KBM-7 (cell line): ENCODE results near the gene CPN2.

ENCODE experiments used
- DNase-seq: peaks from one replicate; pipeline ENCODE4 v3.0.0-alpha.2; 2015
- in situ Hi-C: fragments of 300-500 bp; cut with MboI; formaldehyde crosslinking; loops from 2 replicates; pipeline ENCODE4 v1.14.3; 2020; ENCODE audit warnings: low sequenced_read_pairs, low pct_unique_long_range_greater_than_20kb, mixed read lengths

CPN2 gene

DNA sequence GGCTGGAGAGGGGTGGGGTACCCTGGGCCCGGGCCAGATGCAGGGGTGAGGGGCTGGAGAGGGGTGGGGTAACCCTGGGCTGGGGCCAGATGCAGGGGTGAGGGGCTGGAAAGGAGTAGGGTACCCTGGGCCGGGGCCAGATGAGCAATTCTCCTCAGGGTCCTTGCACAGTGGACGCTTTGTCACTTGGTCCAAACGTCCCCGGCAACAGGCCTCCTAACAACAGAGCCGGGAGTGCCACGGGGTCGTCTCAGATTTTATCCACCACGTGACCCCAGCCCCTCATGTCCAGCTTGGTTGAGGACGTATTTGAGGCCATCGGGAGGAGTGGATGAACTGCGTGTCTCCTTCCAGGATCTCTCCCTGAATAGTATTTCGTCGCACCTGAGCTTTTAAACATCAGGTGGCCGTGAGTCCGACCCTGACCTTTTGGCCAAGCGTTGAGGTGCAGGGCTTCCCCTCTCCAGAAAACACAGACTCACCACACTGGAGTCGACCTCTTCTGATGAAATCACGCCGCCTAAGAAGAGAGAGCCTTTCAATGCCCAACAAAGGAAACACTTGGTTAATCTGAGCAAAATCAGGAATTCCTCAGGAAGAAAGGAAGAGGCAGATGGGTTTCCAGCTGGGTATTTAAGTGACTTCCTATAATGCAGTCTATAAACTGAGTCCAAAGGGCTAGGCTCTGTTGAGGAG, 31.2 kb upstream of the CPN2 start:
- no peak for DNase-seq
- in situ Hi-C loops = no loop called here

DNA sequence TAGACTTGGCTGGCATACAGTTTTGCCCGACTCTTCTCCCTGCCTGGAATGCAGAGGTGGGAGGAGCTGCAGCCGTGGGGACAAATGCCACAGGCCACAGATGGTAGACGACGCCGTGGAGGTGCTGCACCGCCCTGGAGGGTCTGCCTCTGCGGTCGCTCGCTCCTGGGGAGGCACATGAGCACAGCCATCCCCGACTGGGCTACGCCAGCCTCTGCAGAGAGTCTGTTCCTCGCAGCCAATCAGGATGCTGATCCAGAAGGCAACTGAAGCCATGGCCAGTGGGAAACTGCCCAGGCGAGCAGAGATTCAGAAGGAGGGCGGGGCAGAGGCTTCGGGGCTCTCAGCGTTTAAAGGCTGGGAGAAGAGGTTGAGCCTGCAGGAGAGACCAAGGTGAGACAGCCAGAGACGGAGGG, 30.3 kb upstream of the CPN2 start:
- in situ Hi-C loops = no loop called here
- DNase-seq = no peak

DNA sequence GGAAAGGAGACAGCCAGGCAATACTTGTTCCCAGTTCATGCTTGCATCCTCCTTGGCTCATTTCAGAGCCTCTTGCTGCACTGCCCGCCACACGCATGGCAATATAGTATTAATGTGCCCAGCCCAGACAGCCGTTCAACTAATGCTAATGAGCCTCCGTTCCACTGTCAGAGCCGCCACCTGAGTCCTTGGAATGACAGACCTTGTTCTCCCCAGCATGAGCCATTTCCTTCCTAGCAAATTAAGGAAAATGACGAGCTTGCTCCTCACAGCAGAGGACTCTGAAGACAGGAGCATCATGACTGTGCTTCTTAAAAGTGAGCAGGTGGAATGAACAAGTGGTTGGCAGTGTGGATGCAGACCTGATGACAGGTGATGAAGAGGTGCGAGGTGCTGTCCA, 29.2 kb upstream of the CPN2 start:
- DNase-seq = no peak
- in situ Hi-C loops = no loop called here

DNA sequence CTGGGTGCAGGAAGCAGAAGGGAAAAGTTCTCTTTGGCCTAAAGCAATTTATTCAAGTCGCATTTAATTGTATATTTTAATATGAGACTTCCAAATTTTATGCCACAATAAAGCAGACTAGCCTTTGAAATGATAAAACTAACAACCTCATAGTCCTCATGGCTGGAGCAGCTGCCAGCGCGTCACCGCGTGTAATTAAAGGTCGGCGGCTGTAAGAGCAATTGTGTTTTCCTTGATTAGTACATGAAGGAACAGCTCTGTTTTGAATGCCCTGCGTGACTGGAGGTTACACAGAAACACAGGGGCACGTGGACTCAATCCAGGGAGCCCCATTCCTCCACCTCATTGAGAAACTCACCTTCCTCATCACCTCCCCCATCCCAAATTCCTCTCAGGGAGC, 28.5 kb upstream of the CPN2 start:
- in situ Hi-C loops = no loop called here
- no peak for DNase-seq

DNA sequence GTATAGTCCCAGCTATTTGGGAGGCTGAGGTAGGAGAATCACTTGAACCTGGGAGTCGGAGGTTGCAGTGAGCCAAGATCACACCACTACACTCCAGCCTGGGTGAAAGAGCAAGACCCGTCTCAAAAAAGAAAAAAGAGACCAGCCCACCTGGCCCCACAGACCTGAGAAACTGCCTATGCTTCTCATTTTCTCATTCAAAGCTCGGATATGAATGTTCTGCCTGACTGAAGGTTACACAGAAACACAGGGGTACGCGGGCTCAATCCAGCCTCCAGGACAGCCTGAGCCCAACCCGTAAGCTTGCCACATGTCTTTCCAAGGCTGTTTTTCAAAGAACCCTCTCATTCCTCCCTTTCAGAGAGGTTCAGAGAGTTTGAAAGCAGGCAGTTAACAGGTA, 28.1 kb upstream of the CPN2 start:
- in situ Hi-C loops = no loop called here

DNA sequence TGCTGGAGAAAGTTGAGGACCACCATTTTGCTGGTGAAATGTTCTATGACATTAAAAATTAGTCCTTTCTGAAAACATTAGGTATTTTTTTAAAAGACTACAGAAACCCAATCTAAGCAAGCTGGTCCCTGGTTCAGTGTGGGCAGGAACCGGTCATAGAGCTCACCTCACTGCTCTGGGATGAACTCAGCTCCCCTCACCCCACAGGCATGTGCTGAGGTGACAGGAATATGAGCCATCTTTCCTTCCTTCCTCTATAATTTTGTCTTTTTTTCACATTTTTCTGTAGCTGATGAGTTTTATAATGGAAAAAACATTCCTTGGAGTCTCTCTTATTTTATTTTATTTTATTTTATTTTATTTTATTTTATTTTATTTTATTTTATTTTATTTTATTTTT, 26.6 kb upstream of the CPN2 start:
- in situ Hi-C loops = no loop called here
- no peak for DNase-seq

More for the DNA sequence above, 28.1 kb upstream of the CPN2 start:
- no peak for DNase-seq

DNA sequence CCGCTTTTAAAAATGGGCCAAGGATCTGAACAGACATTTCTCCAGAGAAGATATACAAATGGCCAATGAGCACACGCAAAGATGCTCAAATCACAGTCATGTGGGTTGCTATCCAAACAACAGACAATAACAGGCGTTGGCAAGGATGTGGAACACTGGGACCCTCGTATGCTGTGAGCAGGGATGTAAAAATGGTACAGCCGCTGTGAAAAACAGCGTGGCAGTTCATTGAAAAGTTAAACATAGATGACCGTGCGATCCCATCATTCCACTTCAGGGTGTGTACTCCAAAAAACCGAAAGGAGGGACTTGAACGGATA, 25.1 kb upstream of the CPN2 start:
- in situ Hi-C loops = no loop called here

DNA sequence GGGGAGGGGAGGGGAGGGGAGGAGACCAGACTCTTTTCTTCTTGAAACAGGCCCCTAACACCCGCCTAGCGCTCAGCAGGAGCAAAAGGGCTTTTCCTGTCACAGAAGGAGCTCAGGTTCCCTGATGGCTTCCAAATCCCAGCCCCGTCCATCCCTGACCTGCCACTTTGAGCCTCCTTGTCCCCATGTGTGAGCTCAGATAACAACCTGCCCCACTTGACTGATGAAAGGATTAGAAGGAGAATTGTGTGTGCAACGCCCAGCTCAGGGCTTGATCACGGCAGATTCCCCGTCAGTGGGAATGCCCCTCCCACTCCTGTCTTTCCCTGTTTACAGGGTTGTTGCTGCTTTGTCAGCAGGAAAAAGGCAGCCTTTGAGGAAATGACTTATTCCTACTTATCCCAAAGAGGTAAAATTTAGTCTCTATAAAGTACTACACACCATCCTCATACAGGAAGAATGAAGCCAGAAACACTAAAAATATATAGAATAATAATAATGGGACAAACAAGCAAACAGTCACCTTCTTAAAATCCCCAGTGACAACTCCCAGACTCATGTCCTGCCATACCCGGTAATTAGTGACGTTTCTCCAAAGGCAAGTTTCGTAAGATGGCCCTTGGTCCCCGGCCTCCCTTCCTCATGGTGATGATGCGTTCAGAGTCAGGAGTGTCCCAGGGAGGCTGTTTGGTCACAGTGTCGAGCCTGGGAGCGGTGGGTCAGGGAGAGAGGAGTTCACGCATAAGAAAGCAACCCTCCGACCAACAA, 24.5 kb upstream of the CPN2 start:
- DNase-seq = no peak
- in situ Hi-C loops = no loop called here

More for the DNA sequence above, 25.1 kb upstream of the CPN2 start:
- DNase-seq = no peak

DNA sequence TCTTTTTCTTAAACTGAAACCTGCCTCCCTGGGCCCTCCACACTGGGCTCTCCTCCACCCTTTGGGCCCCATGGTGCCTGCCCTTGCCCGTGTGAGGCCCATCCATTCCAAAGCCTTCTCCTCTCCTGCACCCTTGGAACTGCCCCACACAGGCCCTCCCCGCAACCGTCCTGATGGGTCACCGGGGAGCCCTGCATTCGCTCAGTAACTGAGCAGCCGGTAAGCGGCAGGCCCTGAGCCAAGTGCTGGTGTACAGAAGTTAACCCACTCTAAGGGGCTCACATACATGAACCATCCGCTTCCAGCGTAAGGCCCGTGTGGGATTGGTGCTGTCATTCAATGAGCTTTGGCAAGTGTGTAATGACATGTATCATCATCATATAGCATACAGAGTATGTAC, 23.8 kb upstream of the CPN2 start:
- in situ Hi-C loops = no loop called here
- DNase-seq = no peak

DNA sequence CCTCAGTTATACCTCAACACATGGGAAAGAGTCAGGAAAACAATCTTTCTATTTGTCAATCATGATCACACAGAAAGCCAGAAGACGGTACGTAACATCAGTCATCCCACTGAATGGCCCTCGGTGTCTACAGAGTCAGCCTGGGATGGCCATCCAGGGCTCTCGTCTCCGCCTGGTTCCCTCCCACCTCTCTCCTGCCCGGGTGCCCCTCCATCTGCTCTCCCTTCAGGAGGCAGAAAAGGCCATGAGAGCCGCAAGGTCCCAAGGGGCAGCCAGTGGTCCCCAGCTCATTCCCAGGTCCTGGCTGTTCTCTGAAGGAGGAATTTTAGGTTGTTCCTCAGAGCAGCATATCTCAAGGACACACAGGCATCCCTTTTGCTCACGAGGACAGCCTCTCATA, 22.8 kb upstream of the CPN2 start:
- no peak for DNase-seq
- in situ Hi-C loops = no loop called here

DNA sequence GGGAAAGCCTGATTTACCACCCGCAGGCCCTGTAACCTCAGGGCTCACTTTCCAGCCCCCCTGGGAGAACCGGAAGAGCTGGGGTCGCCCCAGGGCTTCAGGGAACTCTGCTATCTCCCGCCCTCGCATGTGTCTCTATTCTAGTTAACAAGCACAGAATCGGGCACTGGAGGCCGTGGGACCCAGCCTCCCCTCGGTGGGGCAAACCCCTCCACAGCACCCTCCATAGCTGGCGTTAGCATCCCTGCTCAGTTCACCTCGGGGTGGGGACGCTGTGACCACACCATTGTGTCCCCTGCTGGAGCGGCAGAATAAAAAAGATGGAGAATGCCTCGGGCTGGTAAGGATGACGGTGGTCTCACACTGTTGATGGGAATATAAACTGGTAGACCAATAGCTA, 21.9 kb upstream of the CPN2 start:
- DNase-seq = no peak
- in situ Hi-C loops = no loop called here

DNA sequence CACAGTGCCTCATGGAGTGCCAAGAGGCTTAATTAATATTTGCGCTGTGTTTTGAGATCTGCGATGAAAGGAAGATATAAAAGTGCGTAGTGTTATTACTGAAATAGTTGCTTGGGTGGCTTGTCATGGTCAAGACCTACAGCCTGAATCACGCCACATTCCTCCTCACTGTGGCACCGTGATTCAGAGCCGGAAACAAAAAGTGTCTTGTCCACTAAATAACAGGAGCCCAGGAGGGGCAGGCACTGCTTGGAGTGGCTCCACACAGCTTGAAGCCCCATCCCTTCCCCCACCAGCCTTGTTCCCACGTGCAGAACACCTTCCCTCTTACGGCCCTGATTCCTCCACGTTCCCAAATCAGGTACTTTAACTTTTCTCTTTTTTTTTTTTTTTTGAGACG, 19.6 kb upstream of the CPN2 start:
- in situ Hi-C loops = no loop called here

DNA sequence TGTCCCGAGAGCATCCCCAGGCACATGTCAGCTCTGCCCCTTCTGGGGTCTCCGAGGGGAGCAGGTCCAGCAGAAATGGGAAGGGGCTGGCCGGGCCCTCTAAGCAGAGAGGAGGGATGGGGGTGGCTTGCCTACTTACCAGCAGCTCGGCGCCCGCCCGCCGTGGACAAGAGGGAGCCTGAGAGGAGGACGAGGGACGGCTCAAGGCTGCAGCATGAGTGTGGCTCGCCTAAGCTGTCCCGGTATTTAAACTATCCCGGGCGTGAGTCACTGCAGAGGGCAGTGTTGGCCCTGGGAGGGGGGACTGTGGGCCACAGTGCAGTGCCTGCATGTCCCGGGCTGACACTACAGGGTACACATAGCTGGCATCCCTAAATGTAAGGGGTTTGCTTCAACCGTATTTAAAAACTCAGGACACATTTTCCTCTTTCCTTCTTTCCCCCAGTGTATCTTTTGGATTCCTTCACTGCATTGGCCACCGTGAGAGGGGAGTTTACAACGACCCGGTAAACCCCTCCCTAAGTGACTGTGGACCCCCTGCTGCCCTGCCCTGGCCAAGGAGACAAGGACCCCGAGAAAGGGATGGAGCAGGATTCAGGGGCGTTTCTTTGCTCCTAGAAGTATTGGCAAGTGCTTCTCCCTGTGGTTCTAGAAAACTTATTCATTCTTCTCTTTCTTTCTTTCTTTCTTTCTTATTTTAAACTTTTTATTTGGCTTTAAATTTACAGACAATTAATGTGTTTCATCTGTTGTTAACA, 18.6 kb upstream of the CPN2 start, which contains the start of gene LRRC15:
Gene LRRC15 (minus strand): TSS at position 222 of the 758 bp plus-strand sequence. CDS start 8,700 bp downstream, outside the sequence.
- DNase-seq = no peak
- in situ Hi-C loops = no loop called here

More for the DNA sequence above, 19.6 kb upstream of the CPN2 start:
- DNase-seq = no peak

DNA sequence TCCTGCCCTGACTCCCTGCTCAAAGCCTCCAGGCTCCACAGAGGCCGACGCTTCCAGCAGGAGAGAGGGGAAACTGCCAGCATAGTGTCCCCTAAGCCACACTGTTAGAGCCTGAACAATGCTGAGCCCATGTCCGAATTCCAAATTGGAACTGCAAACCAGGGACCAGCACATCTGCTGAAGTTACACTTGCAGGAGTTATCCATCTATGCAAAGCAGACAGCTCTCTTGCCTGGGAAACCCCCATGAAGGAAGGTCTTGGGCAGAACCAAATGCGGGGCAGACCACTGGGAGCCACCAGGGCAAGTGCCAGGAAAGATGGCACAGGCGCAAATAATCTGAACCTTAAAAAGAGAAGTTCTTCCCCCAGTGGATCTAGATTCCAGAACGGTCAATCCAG, 17.8 kb upstream of the CPN2 start:
- no peak for DNase-seq
- in situ Hi-C loops = no loop called here

DNA sequence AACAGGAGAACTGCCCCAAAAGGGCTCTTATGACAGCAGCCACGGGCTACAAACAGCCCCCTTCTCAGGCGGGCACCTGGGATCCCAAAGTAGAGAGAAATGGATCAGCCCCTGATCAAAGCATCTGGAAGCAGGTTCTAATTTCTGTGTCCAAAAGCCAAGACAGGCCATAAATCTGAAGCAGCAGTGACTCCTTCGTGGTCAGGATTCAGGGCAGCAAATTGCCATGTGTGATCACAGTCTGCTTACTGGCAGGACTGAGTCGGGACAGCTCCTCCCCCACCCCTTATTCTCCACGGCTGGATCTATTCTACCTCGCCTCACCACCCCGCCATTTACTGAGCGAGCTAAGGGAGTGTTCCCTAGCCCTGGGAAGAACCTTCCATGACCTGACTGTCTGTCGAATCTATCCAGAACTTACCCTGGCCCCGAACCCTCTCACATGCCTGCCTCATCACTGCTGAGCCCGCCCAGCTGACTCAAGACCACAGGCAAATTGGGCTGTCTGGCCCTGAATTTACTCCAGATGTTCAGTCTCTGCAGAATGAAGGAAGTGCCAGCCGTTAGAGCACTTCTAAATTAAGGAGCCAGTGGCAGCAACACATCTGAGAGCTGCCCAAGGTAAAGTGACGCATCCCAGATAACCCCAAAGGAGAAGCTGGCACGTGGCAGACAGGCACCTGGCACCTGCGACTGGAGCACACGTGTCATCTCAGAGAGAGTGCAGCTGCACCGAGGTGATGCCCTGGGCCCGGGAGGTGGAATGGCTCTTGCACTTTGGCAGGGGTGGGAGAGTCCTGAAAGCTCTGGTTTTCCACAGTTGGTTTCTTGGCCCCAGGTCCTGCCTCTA, 17.1 kb upstream of the CPN2 start:
- in situ Hi-C loops = no loop called here
- DNase-seq = no peak

DNA sequence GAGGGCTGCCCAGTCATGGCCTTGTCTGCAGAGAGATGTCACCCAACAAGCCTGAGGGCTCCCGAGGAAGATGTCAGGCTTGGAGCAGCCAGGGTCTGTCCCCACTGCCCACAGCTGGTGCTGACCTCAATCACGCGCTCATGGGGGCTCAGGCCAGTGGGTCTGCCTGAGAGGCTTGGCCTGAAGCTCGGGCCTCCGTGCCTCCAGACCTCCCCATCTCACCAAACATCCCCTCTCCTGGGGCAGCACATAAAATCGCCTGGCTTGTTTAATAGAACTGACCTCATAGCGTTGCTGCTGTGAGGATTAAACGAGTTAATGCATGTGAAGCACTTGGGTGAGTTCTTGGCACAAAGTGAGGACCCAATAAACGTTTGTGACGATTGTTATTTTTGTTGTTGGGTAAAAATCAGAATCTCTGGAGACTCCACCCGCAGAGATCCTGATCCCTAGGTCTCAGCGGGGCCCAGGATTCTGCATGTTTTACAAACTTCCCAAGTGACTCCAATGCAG, 14.9 kb upstream of the CPN2 start:
- in situ Hi-C loops = no loop called here

DNA sequence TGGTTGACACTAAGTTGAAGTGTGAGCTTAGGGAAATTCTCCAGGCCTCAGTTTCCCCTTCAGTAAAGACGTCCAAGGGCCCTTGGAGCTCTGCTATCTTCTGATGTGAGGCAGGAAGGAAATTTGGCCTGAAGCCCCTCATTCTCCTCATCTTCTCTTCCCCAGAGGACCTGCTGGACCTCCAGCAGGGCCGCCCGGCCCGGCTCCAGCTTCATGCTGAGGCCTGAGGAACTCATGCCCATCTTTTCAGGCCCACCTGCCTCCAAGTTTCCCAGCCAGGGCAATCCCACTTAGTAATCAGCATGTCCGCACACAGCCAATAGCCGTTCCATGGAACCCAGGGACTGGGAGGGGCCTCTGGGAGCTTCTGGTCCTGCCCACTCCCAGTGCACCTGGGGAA, 14.4 kb upstream of the CPN2 start:
- no peak for DNase-seq
- in situ Hi-C loops = no loop called here

More for the DNA sequence above, 14.9 kb upstream of the CPN2 start:
- no peak for DNase-seq

DNA sequence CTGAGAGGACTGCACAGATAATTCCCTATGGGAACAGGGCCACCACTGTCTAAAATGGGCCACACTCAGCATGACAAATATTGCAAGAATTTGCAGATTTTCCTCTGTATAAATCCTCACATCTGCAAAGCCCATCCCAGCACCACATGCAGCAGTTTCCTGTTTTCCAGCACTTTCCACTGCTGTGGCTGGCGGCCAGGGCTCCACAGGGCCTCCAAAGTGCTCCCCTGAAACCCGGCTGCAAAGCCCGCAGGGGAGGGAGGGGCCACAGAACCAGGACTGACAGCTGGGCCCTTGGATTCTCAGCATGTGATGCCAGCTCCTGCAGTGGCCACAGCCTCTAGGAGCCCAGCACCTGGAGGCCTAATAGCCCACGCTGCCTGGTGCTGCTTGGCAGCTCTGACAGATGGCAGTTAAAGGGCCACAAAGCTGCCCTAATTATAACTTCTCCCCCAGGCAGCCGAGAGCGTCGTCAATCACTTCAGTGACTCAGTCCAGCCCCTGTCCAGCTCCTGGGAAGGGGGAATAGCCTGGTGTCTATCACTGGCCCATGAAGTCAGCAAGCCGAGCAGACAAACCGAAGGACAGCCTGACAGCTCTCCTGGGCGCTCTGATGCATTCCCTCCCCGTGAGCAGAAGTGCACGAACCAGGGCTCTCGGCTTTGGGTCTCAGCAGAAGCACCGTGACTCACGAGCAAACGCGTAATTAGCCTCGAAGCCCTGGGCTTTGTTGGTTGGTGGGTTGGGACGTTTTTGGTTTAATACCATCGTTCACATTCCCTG, 13.7 kb upstream of the CPN2 start:
- in situ Hi-C loops = no loop called here
- DNase-seq = no peak

DNA sequence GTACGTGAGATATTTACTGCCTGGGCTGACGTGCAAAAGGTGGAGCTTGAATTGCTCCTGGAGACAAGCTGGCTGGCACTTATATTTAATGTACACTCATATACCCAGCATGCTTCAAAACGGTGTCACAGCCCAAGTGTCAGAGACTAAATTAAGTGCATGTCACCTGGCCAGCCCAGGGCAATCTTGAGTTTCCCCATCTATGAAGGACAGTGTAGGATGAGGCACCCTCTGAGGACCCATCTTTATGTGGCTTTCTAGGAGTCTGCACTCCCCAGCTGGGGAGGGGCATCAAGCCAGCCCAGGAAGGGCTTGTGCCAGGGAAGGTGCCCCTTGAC, 13.2 kb upstream of the CPN2 start:
- in situ Hi-C loops = no loop called here
- DNase-seq = no peak
